Smooth muscle cell (in vitro differentiated cells): ENCODE results near the gene PARS2. TPM values are rescaled to one million over a fixed set of nuclear protein-coding genes. Genes with fewer than 3 reads are reported as not detected.
A peak's percentile ranks its signal among the peaks of the same experiment; 100 is the strongest.

Experiments
- DNase-seq: peaks from one replicate; lab custom pipeline; 2025; ENCODE audit not compliant: unreplicated experiment; lab: John Stamatoyannopoulos, UW
- H2AFZ ChIP-seq: fragments of 200-600 bp; sonication (generic); 2 replicates; pipeline ENCODE4 v1.6.0; 2016; ENCODE audit warnings: antibody characterized with exemption, low read depth, mild to moderate bottlenecking
- H3F3A ChIP-seq: fragments of 200-600 bp; sonication (generic); 2 replicates; pipeline ENCODE4 v1.6.0; 2017; ENCODE audit warnings: antibody characterized with exemption, low read depth
- H3K27ac ChIP-seq: fragments of 200-600 bp; sonication (generic); 2 replicates; pipeline ENCODE4 v1.5.1; 2016; ENCODE audit warnings: low read depth, mild to moderate bottlenecking
- H3K27me3 ChIP-seq: fragments of 200-600 bp; sonication (generic); 2 replicates; pipeline ENCODE4 v1.6.1; 2016; ENCODE audit warnings: low read depth, mild to moderate bottlenecking
- H3K36me3 ChIP-seq: fragments of 200-600 bp; sonication (generic); 2 replicates; pipeline ENCODE4 v1.5.1; 2016; ENCODE audit warnings: low read depth
- H3K4me1 ChIP-seq: fragments of 200-600 bp; sonication (generic); 2 replicates; pipeline ENCODE4 v1.5.1; 2016; ENCODE audit warnings: low read depth
- H3K4me2 ChIP-seq: fragments of 200-600 bp; sonication (generic); 2 replicates; pipeline ENCODE4 v1.6.0; 2016; ENCODE audit warnings: mild to moderate bottlenecking
- H3K4me3 ChIP-seq: fragments of 200-600 bp; sonication (generic); 2 replicates; pipeline ENCODE4 v1.5.1; 2016; ENCODE audit warnings: mild to moderate bottlenecking
- H3K79me2 ChIP-seq: fragments of 200-600 bp; sonication (generic); 2 replicates; pipeline ENCODE4 v1.6.0; 2016; ENCODE audit warnings: low read depth, mild to moderate bottlenecking
- H3K9ac ChIP-seq: fragments of 200-600 bp; sonication (generic); 2 replicates; pipeline ENCODE4 v1.6.0; 2016; ENCODE audit warnings: low read depth
- H3K9me3 ChIP-seq: fragments of 200-600 bp; sonication (generic); replicated peaks from 2 replicates; pipeline ENCODE4 v1.5.1; 2016; ENCODE audit warnings: low read depth
- H4K20me1 ChIP-seq: fragments of 200-600 bp; sonication (generic); 2 replicates; pipeline ENCODE4 v1.6.0; 2016; ENCODE audit warnings: low read depth
- WGBS: methylation state at CpG from one replicate; pipeline ENCODE4 v1.1.7; 2016; ENCODE audit warnings: low lambda C conversion rate; 5-methylcytosine and 5-hydroxymethylcytosine counted together
- polyA plus RNA-seq: library from polyadenylated mRNA; unstranded; fragments of >200 nt; fragmentation: Nextera tagmentation; extraction: Ambion mirVana; gene quantifications from 2 replicates; pipeline ENCODE4 v1.2.1, GENCODE V29; 2016
- total RNA-seq: library from RNA; depleted of rRNA; stranded (reverse); fragments of >200 nt; gene quantifications from 2 replicates; pipeline ENCODE4 v1.2.3, GENCODE V29; 2014
- TF ChIP-seq, protein P1 (sequence below): fragments of 200-600 bp; sonication (generic); IDR thresholded peaks from 2 replicates; pipeline ENCODE4 v1.5.1; 2017; ENCODE audit warnings: borderline replicate concordance, mild to moderate bottlenecking, antibody characterized with exemption; ENCODE audit not compliant: insufficient read depth, poor library complexity, severe bottlenecking

Gene PARS2
- total and polyA plus RNA-seq, 2 experiments from 2014 or later = 1.7 to 5.7 TPM

DNA sequence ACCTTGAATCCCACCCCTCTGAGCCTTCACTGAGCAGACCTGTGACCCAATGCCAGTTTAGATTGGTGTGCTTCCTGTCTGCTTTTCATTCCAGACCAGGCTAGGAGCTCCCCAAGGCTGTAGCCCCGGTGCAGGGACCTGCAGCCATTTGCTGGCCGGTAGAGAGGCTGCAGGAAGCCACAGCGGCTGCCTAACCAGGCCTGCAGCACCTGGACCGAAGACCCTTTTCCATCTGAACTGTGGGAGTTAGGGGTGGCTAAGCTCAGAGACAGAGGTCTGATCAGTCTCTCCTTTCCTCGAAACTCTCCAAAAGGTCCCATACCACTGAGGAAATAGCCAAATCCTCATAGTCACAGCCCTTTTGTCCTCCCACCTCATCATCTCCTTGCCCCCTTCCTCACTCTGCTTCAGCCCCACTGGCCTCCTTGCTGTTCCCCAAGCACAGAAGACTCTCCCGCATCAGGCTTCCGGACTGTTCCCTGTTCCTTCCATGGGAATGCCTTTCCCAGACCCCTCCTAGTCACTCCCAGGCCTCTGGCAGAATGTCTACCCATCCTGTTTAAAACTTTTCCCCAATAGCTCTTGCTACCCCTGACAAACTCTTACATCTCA lies 49.3 kb downstream of the PARS2 start:
- Histone ChIP-seq H3K9ac (no peak overlapping the region), H2AFZ (peak overlapping the region; percentile 96), H3K9me3 (no peaks in the 10 kb centered on the region), H3F3A (no peaks in the 10 kb centered on the region), H3K27me3 (peaks cover 13% of the 10 kb centered on the region), H3K36me3 (peaks cover 3% of the 10 kb centered on the region), H3K27ac (no peak overlapping the region), H3K4me2 (peak overlapping the region; percentile 86), H3K4me3 (peak overlapping the region; percentile 90), H4K20me1 (no peaks in the 10 kb centered on the region), H3K4me1 (peaks cover 7% of the 10 kb centered on the region), H3K79me2 (peaks cover 17% of the 10 kb centered on the region)
- TF ChIP-seq, protein P1, sequence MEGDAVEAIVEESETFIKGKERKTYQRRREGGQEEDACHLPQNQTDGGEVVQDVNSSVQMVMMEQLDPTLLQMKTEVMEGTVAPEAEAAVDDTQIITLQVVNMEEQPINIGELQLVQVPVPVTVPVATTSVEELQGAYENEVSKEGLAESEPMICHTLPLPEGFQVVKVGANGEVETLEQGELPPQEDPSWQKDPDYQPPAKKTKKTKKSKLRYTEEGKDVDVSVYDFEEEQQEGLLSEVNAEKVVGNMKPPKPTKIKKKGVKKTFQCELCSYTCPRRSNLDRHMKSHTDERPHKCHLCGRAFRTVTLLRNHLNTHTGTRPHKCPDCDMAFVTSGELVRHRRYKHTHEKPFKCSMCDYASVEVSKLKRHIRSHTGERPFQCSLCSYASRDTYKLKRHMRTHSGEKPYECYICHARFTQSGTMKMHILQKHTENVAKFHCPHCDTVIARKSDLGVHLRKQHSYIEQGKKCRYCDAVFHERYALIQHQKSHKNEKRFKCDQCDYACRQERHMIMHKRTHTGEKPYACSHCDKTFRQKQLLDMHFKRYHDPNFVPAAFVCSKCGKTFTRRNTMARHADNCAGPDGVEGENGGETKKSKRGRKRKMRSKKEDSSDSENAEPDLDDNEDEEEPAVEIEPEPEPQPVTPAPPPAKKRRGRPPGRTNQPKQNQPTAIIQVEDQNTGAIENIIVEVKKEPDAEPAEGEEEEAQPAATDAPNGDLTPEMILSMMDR = no peak
- WGBS = 94% methylated on average over 7 of the region's 7 CpGs
- no peak for DNase-seq

DNA sequence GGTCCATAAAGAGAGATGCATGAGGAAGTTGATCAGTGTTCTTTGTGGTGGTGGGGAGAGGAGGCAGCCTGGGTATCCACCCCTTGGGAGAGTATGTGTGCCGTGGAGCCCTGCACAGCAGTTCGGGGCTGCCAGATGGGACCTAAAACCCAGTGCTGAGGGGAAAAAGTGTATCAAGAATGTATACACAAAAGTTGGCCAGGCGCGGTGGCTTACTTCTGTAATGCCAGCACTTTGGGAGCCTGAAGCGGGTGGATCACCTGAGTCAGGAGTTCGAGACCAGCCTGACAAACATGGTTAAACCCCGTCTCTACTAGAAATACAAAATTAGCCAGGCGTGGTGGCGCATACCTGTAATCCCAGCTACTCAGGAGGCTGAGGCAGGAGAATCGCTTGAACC lies 52.8 kb downstream of the PARS2 start:
- Histone ChIP-seq H3K9me3 (no peaks in the 10 kb centered on the region), H3K79me2 (peaks cover 7% of the 10 kb centered on the region), H2AFZ (no peak overlapping the region), H3K36me3 (no peaks in the 10 kb centered on the region), H3K4me2 (no peak overlapping the region), H4K20me1 (no peaks in the 10 kb centered on the region), H3K4me3 (no peak overlapping the region), H3K27me3 (peaks cover 35% of the 10 kb centered on the region), H3F3A (no peaks in the 10 kb centered on the region), H3K9ac (no peak overlapping the region), H3K4me1 (peaks cover 2% of the 10 kb centered on the region), H3K27ac (no peak overlapping the region)
- no peak for DNase-seq
- 84% methylated on average over 10 of the region's 10 CpGs for whole genome bisulfite sequencing
- TF ChIP-seq, protein P1 = no peak

DNA sequence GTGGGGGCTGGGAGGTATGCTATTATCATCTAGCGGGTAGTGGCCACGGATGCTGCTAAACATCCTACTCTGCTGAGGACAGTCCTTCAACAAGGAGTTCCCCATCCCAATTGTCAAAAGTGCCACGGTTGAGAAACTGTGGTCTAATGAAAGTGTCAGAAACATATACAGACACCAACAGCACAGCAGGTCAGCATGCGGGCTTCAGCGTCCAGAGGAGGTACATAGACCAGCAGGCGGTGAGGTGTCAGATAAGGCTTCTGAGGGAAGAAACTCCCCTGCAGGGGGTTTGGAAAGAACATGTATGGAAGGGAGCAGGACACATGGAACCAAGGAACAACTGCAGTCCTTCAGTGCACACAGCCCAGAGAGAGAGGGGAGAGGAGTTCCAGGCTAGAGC lies 53.5 kb downstream of the PARS2 start:
- H3K36me3 ChIP-seq = no peaks in the 10 kb centered on the region
- DNase-seq = no peak
- no peaks in the 10 kb centered on the region for H3K9me3 ChIP-seq
- H3K27ac ChIP-seq = no peak overlapping the region
- no peaks in the 10 kb centered on the region for H3K79me2 ChIP-seq
- no peak overlapping the region for H3K4me2 ChIP-seq
- WGBS = 91% methylated on average over 6 of the region's 6 CpGs
- no peak overlapping the region for H2AFZ ChIP-seq
- H4K20me1 ChIP-seq = no peaks in the 10 kb centered on the region
- TF ChIP-seq, protein P1 = no peak
- no peaks in the 10 kb centered on the region for H3K4me1 ChIP-seq
- no peak overlapping the region for H3K9ac ChIP-seq
- H3K4me3 ChIP-seq = no peak overlapping the region
- H3K27me3 ChIP-seq = peaks cover 35% of the 10 kb centered on the region
- no peaks in the 10 kb centered on the region for H3F3A ChIP-seq

DNA sequence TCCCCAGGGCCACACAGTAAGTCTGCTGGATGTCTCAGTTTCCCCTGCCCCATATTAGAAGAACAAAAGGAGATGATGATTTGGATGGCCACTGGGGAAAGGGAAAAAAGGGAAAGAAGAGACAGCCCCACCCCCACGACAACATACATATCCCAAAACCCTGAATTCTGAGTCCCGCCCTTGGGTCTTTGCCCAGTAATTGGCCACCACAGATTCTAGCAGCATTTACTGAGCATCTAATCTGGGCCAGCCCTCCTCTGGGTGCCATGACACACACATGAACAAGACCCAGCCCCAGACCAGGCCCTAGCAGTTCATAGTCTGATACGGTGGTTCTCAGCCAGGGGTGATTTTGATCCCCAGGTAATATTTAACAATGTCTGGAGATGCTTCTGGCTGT lies 53.9 kb downstream of the PARS2 start:
- Histone ChIP-seq H3K27me3 (peaks cover 35% of the 10 kb centered on the region), H3K9ac (no peak overlapping the region), H3K36me3 (no peaks in the 10 kb centered on the region), H3K4me2 (no peak overlapping the region), H3K79me2 (no peaks in the 10 kb centered on the region), H3K9me3 (no peaks in the 10 kb centered on the region), H3K27ac (no peak overlapping the region), H3K4me3 (no peak overlapping the region), H4K20me1 (no peaks in the 10 kb centered on the region), H3K4me1 (no peaks in the 10 kb centered on the region), H3F3A (no peaks in the 10 kb centered on the region), H2AFZ (no peak overlapping the region)
- WGBS = 92% methylated on average over 3 of the region's 3 CpGs
- TF ChIP-seq, protein P1 = no peak
- no peak for DNase-seq
